GM12801 (cell line): ENCODE results near the gene PRKG1.

Source experiments
- CTCF ChIP-seq: IDR thresholded peaks from one replicate; pipeline ENCODE4 v1.5.1; 2011; ENCODE audit warnings: control low read depth; ENCODE audit not compliant: insufficient read length; ENCODE audit errors: extremely low read depth

Gene PRKG1

GRCh38 chr10:52146766-52147165 is 1072.5 kb downstream of the PRKG1 start:
- no peak for TF ChIP-seq CTCF

GRCh38 chr10:52170776-52171175 is 1096.5 kb downstream of the PRKG1 start:
- TF ChIP-seq CTCF: no peak

- TF ChIP-seq CTCF: no peak
These were observed 1098.3 kb downstream of the PRKG1 start for GRCh38 chr10:52172581-52172980.

GRCh38 chr10:52185256-52185655 is 1111.0 kb downstream of the PRKG1 start:
- no peak for TF ChIP-seq CTCF

GRCh38 chr10:52187521-52188258 is 1113.4 kb downstream of the PRKG1 start:
- TF ChIP-seq CTCF: no peak

GRCh38 chr10:52191049-52191448 is 1116.8 kb downstream of the PRKG1 start:
- no peak for TF ChIP-seq CTCF

GRCh38 chr10:52194191-52194590 is 1119.9 kb downstream of the PRKG1 start:
- no peak for TF ChIP-seq CTCF
